Suprapubic skin (tissue), 3 donors: ENCODE results near the gene PUS3.

ENCODE experiments used
- CTCF ChIP-seq, 2 donors: fragments of 200-600 bp in 1 of 2; fragments of 450-650 bp in 1 of 2; sonication (generic) in 1 of 2; IDR thresholded peaks; one replicate each; pipeline ENCODE4 v1.5.1; 2016 to 2019; ENCODE audit warnings: antibody characterized with exemption in 2 of 2, mild to moderate bottlenecking in 1 of 2, moderate library complexity in 1 of 2
- POLR2AphosphoS5 ChIP-seq, 3 donors: sonication (generic); formaldehyde crosslinking; IDR thresholded peaks; one replicate each; pipeline ENCODE4 v1.6.1; 2017; ENCODE audit warnings: antibody characterized with exemption in 3 of 3

GRCh38 chr11:125942771-125943428 lies 39.9 kb upstream of the PUS3 start:
- TF ChIP-seq POLR2AphosphoS5 (IDR thresholded peaks at IDR 0.05), result no peak
- no peak for TF ChIP-seq CTCF (IDR thresholded peaks at IDR 0.05)
